Heart left ventricle (tissue), 13 donors: Measurements from ENCODE around the gene YTHDC1.

Experiments
- POLR2A ChIP-seq, 2 donors: fragments of 450-650 bp; IDR thresholded peaks; one replicate each; pipeline ENCODE4 v1.6.1; 2017; ENCODE audit warnings: antibody characterized with exemption in 2 of 2, mild to moderate bottlenecking in 2 of 2, moderate library complexity in 2 of 2
- TF ChIP-seq, protein P1 (sequence below), 12 donors: fragments of 200-600 bp; sonication (generic) in 4 of 12; IDR thresholded peaks; one replicate each; pipeline versions ENCODE4 v1.5.0 to v1.8.0; 2018 to 2022; ENCODE audit warnings: antibody characterized with exemption in 12 of 12, mild to moderate bottlenecking in 5 of 12
- donor health status: ischemic (EF 13 %, LVEDD 7.1; RV severe dilation, severe dysfunction).
- donor health status: DM: no; HTN: yes; CAD: no.
- donor health status: DM: no; HTN: no; CAD: no.
- donor health status: ischemic (EF 25% LVEDD 6.9; RV normal size, moderate dysfunction).
- donor health status: ischemic (EF 25% LVEDD 5.7; RV mildly dilated, moderate dysfunction).
- donor health status: ischemic (EF 35%, LVEDD 5.7; RV mildly dilated, moderate dysfunction).
- donor health status: nonischemic (EF 11% LVEDD 7.7; RV severe dilation, severe dysfunction).
- donor health status: DM: yes; HTN: yes; CAD: no.
- donor health status: PGD.
- donor health status: ischemic (EF 29% LVEDD 5.4; RV normal size, mild dysfunction).
- donor health status: nonischemic (EF 23%, LVEDD 6.1; RV moderate dilation, normal function).

DNA sequence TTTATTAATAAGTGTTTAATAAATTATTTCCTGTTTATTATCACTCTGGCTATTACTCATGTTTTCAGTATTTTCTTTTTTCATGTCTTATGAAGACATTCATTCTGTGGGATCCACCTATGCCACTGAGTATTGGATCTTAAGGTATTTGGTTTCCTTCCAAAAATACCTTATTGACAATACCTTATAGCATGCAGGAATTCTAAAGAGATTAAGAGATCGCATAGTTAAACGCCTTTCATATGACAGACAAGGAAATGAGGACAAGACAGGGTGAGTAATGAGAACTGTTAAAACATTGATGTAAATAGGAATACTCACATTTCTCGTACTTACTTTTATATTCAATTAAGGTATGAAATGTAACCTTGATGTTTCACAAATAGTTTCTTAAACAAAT lies 66.2 kb downstream of the YTHDC1 start:
- no peak for TF ChIP-seq POLR2A (IDR thresholded peaks at IDR 0.05)
- TF ChIP-seq, protein P1, sequence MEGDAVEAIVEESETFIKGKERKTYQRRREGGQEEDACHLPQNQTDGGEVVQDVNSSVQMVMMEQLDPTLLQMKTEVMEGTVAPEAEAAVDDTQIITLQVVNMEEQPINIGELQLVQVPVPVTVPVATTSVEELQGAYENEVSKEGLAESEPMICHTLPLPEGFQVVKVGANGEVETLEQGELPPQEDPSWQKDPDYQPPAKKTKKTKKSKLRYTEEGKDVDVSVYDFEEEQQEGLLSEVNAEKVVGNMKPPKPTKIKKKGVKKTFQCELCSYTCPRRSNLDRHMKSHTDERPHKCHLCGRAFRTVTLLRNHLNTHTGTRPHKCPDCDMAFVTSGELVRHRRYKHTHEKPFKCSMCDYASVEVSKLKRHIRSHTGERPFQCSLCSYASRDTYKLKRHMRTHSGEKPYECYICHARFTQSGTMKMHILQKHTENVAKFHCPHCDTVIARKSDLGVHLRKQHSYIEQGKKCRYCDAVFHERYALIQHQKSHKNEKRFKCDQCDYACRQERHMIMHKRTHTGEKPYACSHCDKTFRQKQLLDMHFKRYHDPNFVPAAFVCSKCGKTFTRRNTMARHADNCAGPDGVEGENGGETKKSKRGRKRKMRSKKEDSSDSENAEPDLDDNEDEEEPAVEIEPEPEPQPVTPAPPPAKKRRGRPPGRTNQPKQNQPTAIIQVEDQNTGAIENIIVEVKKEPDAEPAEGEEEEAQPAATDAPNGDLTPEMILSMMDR (IDR thresholded peaks at IDR 0.05), result no peak
